ENCODE data around the gene AGAP1.
A peak's percentile ranks its signal among the peaks of the same experiment; 100 is the strongest.

Gene AGAP1

GRCh38 chr2:235471186-235471747 lies 22.6 kb upstream of the AGAP1 start:
- TF ChIP-seq FOXP2 (optimal IDR thresholded peaks at IDR 0.05; ENCODE audit: borderline replicate concordance, extremely low read depth, extremely low read length, insufficient read depth) = no peak
- TF ChIP-seq, protein P1, sequence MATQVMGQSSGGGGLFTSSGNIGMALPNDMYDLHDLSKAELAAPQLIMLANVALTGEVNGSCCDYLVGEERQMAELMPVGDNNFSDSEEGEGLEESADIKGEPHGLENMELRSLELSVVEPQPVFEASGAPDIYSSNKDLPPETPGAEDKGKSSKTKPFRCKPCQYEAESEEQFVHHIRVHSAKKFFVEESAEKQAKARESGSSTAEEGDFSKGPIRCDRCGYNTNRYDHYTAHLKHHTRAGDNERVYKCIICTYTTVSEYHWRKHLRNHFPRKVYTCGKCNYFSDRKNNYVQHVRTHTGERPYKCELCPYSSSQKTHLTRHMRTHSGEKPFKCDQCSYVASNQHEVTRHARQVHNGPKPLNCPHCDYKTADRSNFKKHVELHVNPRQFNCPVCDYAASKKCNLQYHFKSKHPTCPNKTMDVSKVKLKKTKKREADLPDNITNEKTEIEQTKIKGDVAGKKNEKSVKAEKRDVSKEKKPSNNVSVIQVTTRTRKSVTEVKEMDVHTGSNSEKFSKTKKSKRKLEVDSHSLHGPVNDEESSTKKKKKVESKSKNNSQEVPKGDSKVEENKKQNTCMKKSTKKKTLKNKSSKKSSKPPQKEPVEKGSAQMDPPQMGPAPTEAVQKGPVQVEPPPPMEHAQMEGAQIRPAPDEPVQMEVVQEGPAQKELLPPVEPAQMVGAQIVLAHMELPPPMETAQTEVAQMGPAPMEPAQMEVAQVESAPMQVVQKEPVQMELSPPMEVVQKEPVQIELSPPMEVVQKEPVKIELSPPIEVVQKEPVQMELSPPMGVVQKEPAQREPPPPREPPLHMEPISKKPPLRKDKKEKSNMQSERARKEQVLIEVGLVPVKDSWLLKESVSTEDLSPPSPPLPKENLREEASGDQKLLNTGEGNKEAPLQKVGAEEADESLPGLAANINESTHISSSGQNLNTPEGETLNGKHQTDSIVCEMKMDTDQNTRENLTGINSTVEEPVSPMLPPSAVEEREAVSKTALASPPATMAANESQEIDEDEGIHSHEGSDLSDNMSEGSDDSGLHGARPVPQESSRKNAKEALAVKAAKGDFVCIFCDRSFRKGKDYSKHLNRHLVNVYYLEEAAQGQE (IDR thresholded peaks at IDR 0.05; ENCODE audit: insufficient read depth in 1 of 2, low read depth in 2 of 2, low read length in 2 of 2) = peak; percentile 58 to 82; a peak in 3 of 4 replicates

DNA sequence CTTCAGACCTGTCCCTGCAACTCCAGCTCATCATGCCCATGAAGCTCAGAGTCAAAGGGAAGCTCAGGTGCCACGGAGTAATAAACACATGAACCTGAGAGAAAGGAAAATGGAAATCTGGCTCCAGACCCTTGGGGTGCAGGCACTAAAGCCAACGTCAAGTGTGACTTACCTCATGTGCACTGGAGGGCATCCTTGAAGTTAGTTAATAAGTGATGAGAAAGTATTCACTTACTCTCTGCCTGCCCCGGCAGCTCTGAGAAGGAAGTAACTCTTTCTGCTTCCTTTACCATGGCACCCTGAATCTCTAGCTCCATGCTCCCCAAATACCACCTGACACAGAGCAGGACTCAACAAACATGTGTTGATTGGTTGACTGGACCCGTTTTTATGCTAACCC lies 21.4 kb upstream of the AGAP1 start:
- no peak for TF ChIP-seq POLR2AphosphoS5 (IDR thresholded peaks at IDR 0.05; ENCODE audit: low read depth, low read length)
- TF ChIP-seq, protein P1 (IDR thresholded peaks at IDR 0.05; ENCODE audit: insufficient read depth in 1 of 2, low read depth in 2 of 2, low read length in 2 of 2) = no peak
- no peak for TF ChIP-seq FOXP2 (optimal IDR thresholded peaks at IDR 0.05; ENCODE audit: borderline replicate concordance, extremely low read depth, extremely low read length, insufficient read depth)

DNA sequence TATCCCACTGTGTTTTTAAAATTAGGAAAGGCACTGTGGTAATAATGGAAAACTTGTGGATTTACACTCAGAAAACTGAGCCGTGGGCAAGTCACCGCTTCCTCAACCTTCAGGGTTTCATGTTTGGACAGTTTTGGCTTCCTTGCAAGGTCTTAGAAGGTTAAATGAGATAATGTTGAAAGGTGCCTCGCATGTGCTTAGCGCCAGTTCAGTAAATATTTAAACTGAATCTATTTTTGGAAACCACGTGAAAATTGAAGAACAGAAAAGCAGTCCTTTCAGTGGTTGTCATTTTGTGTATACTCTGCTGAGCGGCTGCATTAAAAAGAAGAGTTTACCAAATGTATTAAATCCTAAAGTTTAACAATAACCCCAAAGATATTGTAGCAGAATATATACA lies 15.2 kb upstream of the AGAP1 start:
- TF ChIP-seq SIN3A (IDR thresholded peaks at IDR 0.05; ENCODE audit: borderline replicate concordance, insufficient read depth, low read length) (no peak), POLR2AphosphoS5 (IDR thresholded peaks at IDR 0.05; ENCODE audit: low read depth, low read length) (no peak), FOXP2 (optimal IDR thresholded peaks at IDR 0.05; ENCODE audit: borderline replicate concordance, extremely low read depth, extremely low read length, insufficient read depth) (no peak), TAF1 (IDR thresholded peaks at IDR 0.05; ENCODE audit: borderline replicate concordance, insufficient read depth, low read length) (no peak)
- TF ChIP-seq, protein P1 (IDR thresholded peaks at IDR 0.05; ENCODE audit: insufficient read depth in 1 of 2, low read depth in 2 of 2, low read length in 2 of 2) = no peak

DNA sequence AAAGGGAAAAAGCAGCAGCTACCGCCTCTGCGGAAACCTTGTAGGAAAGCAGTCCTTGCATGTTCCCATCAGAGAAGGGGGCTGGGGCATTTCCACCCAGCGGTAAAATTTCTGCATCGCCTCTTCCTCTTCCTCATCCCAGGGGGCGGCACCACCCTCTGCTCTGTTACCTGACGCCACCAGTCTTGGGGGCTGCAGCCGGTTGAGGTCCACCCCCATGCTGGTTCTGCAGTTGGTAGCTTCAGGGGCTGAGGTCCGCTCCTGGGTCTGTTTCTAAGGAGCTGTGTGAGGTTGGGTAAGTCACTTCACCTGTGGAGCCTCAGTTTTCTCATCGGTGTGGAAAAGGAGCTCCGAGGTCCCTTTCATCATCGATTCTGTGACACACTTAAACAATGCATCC lies 14.2 kb upstream of the AGAP1 start:
- TF ChIP-seq FOXP2 (optimal IDR thresholded peaks at IDR 0.05; ENCODE audit: borderline replicate concordance, extremely low read depth, extremely low read length, insufficient read depth) (no peak), TAF1 (IDR thresholded peaks at IDR 0.05; ENCODE audit: borderline replicate concordance, insufficient read depth, low read length) (no peak), POLR2AphosphoS5 (IDR thresholded peaks at IDR 0.05; ENCODE audit: low read depth, low read length) (no peak), SIN3A (IDR thresholded peaks at IDR 0.05; ENCODE audit: borderline replicate concordance, insufficient read depth, low read length) (no peak)
- TF ChIP-seq, protein P1 (IDR thresholded peaks at IDR 0.05; ENCODE audit: insufficient read depth in 1 of 2, low read depth in 2 of 2, low read length in 2 of 2) = no peak

DNA sequence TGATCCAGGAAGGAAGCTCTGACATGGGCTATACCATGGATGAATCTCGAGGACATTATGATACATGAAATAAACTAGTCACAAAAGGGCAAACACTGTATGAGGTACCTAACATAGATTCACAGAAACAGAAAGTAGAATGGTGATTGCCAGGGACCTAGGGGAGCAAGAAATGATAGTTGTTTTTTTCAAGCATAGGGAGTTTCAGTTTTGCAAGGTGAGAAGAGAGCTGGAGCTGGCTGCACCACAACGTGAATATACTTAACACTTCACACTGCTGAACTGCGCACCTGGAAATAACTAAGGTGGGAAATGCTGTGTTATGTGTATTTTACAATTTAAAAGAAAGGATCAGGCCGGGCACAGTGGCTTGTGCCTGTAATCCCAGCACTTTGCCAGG lies 13.2 kb upstream of the AGAP1 start:
- no peak for TF ChIP-seq POLR2AphosphoS5 (IDR thresholded peaks at IDR 0.05; ENCODE audit: low read depth, low read length)
- TF ChIP-seq SIN3A (IDR thresholded peaks at IDR 0.05; ENCODE audit: borderline replicate concordance, insufficient read depth, low read length) = no peak
- no peak for TF ChIP-seq FOXP2 (optimal IDR thresholded peaks at IDR 0.05; ENCODE audit: borderline replicate concordance, extremely low read depth, extremely low read length, insufficient read depth)
- TF ChIP-seq, protein P1 (IDR thresholded peaks at IDR 0.05; ENCODE audit: insufficient read depth in 1 of 2, low read depth in 2 of 2, low read length in 2 of 2) = no peak
- TF ChIP-seq TAF1 (IDR thresholded peaks at IDR 0.05; ENCODE audit: borderline replicate concordance, insufficient read depth, low read length) = no peak
